PC-9 (cell line): ENCODE measurements around the gene GPC1. TPM values are rescaled to one million over a fixed set of nuclear protein-coding genes. Genes with fewer than 3 reads are reported as not detected.

Experiments used
- BruUV-seq: library from RNA; stranded (reverse); fragments of 400-500 nt; replicated peaks from 2 replicates; lab custom pipeline; 2021; lab: Mats Ljungman, UMichigan
- CTCF ChIA-PET: fragments of 300-600 bp; sonication (Branson Sonifier 250); formaldehyde crosslinking; loops from one replicate; lab custom pipeline; 2022; ENCODE audit warnings: antibody characterized with exemption; lab: Charles Lee
- POLR2A ChIA-PET: fragments of 300-600 bp; sonication (Branson Sonifier 250); formaldehyde crosslinking; loops from one replicate; lab custom pipeline; 2022; ENCODE audit warnings: antibody characterized with exemption; ENCODE audit not compliant: unreplicated experiment; lab: Charles Lee
- DNase-seq, 2 experiments: peaks; one replicate each; pipeline versions ENCODE4 v3.0.0 to v3.0.0-alpha.2; 2015 to 2022; ENCODE audit warnings: mixed read lengths in 1 of 2
- H2AFZ ChIP-seq: fragments of 200-600 bp; sonication (generic); 2 replicates; pipeline ENCODE4 v1.8.1; 2017; ENCODE audit warnings: antibody characterized with exemption
- H3F3A ChIP-seq: fragments of 200-600 bp; sonication (generic); 2 replicates; pipeline ENCODE4 v1.8.1; 2017; ENCODE audit warnings: antibody characterized with exemption, mild to moderate bottlenecking, low read depth; ENCODE audit not compliant: insufficient read depth
- H3K27ac ChIP-seq: fragments of 200-600 bp; sonication (generic); 2 replicates; pipeline ENCODE4 v1.6.1; 2016; ENCODE audit warnings: mixed run types
- H3K27me3 ChIP-seq: fragments of 200-600 bp; sonication (generic); 2 replicates; pipeline ENCODE4 v1.6.1; 2016; ENCODE audit warnings: low read depth, mixed run types; ENCODE audit not compliant: insufficient read depth
- H3K36me3 ChIP-seq: fragments of 200-600 bp; sonication (generic); 2 replicates; pipeline ENCODE4 v1.6.1; 2016; ENCODE audit warnings: low read depth, mixed run types
- H3K4me1 ChIP-seq: fragments of 200-600 bp; sonication (generic); replicated peaks from 2 replicates; pipeline ENCODE4 v1.6.1; 2016; ENCODE audit warnings: mixed run types; ENCODE audit not compliant: insufficient read depth
- H3K4me2 ChIP-seq: fragments of 200-600 bp; sonication (generic); 2 replicates; pipeline ENCODE4 v1.6.1; 2017; ENCODE audit warnings: mixed run types
- H3K4me3 ChIP-seq: fragments of 200-600 bp; sonication (generic); 2 replicates; pipeline ENCODE4 v1.6.1; 2016; ENCODE audit warnings: mixed run types
- H3K79me2 ChIP-seq: fragments of 200-600 bp; sonication (generic); 2 replicates; pipeline ENCODE4 v1.6.1; 2017; ENCODE audit warnings: low read depth, mixed run types
- H3K9me2 ChIP-seq: fragments of 200-600 bp; sonication (generic); 2 replicates; pipeline ENCODE4 v1.8.1; 2017; ENCODE audit warnings: mild to moderate bottlenecking; ENCODE audit not compliant: insufficient read depth
- H3K9me3 ChIP-seq: fragments of 200-600 bp; sonication (generic); 2 replicates; pipeline ENCODE4 v1.8.1; 2016; ENCODE audit warnings: low read depth; ENCODE audit not compliant: insufficient read depth
- H4K20me1 ChIP-seq: fragments of 200-600 bp; sonication (generic); 2 replicates; pipeline ENCODE4 v1.8.1; 2017; ENCODE audit not compliant: insufficient read depth
- CTCF ChIP-seq: fragments of 200-600 bp; sonication (generic); conservative IDR thresholded peaks from 2 replicates; pipeline ENCODE4 v1.6.1; 2017; ENCODE audit warnings: mixed run types, antibody characterized with exemption, mild to moderate bottlenecking, moderate library complexity
- EZH2 ChIP-seq: fragments of 200-600 bp; sonication (generic); IDR thresholded peaks from 2 replicates; pipeline ENCODE4 v1.8.0; 2017; ENCODE audit warnings: antibody characterized with exemption, low read depth
- intact Hi-C: fragments of 100-400 bp; cut with micrococcal nuclease; formaldehyde crosslinking; loops from one replicate; pipeline ENCODE4 v1.10.0; 2022; ENCODE audit not compliant: unreplicated experiment
- total RNA-seq: library from RNA; stranded (reverse); gene quantifications from 2 replicates; pipeline ENCODE4 v1.2.3, GENCODE V29; 2021

GPC1 gene
- total RNA-seq, 1 experiment from 2014 or later = 302 TPM

GRCh38 chr2:240401781-240402551 is 33.5 kb upstream of the GPC1 start:
- Histone ChIP-seq H3K4me1 (no peaks in the 10 kb centered on the region), H3K9me2 (no peaks in the 10 kb centered on the region), H3K27me3 (peaks cover 5% of the 10 kb centered on the region; the same call in 1 of the 2 replicates), H2AFZ (no peak overlapping the region), H4K20me1 (no peaks in the 10 kb centered on the region), H3K4me2 (no peak overlapping the region), H3K4me3 (no peak overlapping the region), H3K36me3 (no peaks in the 10 kb centered on the region), H3K27ac (no peak overlapping the region), H3F3A (no peaks in the 10 kb centered on the region), H3K79me2 (no peaks in the 10 kb centered on the region), H3K9me3 (no peaks in the 10 kb centered on the region)
- DNase-seq = no peak
- ChIA-PET CTCF (interaction anchor here (0.6 kb wide), 1 partner anchor 35 kb away, joined by 3 read pairs; no protein-coding TSS in a partner anchor), POLR2A (no interaction called here)
- no TSS peak for BruUV-seq
- intact Hi-C loops = no loop called here
- TF ChIP-seq EZH2 = no peak
- no peak for TF ChIP-seq CTCF

GRCh38 chr2:240402566-240403272 is 32.7 kb upstream of the GPC1 start:
- intact Hi-C loops = no loop called here
- DNase-seq = no peak
- Histone ChIP-seq H3K9me2 (no peaks in the 10 kb centered on the region), H2AFZ (no peak overlapping the region), H3K79me2 (no peaks in the 10 kb centered on the region), H3F3A (no peaks in the 10 kb centered on the region), H3K4me1 (no peaks in the 10 kb centered on the region), H3K36me3 (no peaks in the 10 kb centered on the region), H4K20me1 (no peaks in the 10 kb centered on the region), H3K4me2 (no peak overlapping the region), H3K4me3 (no peak overlapping the region), H3K9me3 (no peaks in the 10 kb centered on the region), H3K27me3 (peaks cover 5% of the 10 kb centered on the region; the same call in 1 of the 2 replicates), H3K27ac (no peak overlapping the region)
- no TSS peak for BruUV-seq
- CTCF ChIA-PET = interaction anchor here (0.6 kb wide), 1 partner anchor 34 kb away, joined by 3 read pairs; no protein-coding TSS in a partner anchor
- no peak for TF ChIP-seq CTCF
- no peak for TF ChIP-seq EZH2
- POLR2A ChIA-PET = no interaction called here

GRCh38 chr2:240403396-240404104 is 31.9 kb upstream of the GPC1 start:
- Histone ChIP-seq H3K4me2 (no peak overlapping the region), H3K79me2 (no peaks in the 10 kb centered on the region), H3K9me3 (no peaks in the 10 kb centered on the region), H2AFZ (no peak overlapping the region), H3K27me3 (peaks cover 5% of the 10 kb centered on the region; the same call in 1 of the 2 replicates), H3F3A (no peaks in the 10 kb centered on the region), H3K27ac (no peak overlapping the region), H3K4me1 (no peaks in the 10 kb centered on the region), H3K4me3 (no peak overlapping the region), H4K20me1 (no peaks in the 10 kb centered on the region), H3K36me3 (no peaks in the 10 kb centered on the region), H3K9me2 (no peaks in the 10 kb centered on the region)
- no TSS peak for BruUV-seq
- intact Hi-C loops = no loop called here
- CTCF ChIA-PET = no interaction called here
- TF ChIP-seq EZH2 = no peak
- DNase-seq = no peak
- POLR2A ChIA-PET = no interaction called here
